ENCODE results near the gene CLOCK.
"Not testable (repeated sequence)": the region's sequence is repeated elsewhere in the genome, so short reads cannot be mapped to it uniquely, and the experiment has no call there.

GRCh38 chr4:55582773-55583172 is 36.1 kb upstream of the CLOCK start:
- not testable (repeated sequence) for TF ChIP-seq POU5F1 (IDR thresholded peaks at IDR 0.05; ENCODE audit: low read depth, low read length); POLR2AphosphoS5 (IDR thresholded peaks at IDR 0.05; ENCODE audit: low read depth, low read length); ZNF274 (IDR thresholded peaks at IDR 0.05; ENCODE audit: borderline replicate concordance, extremely low read depth, low read length); GABPA (IDR thresholded peaks at IDR 0.05; ENCODE audit: borderline replicate concordance, insufficient read depth, low read length); CTCF (IDR thresholded peaks at IDR 0.05; ENCODE audit: control extremely low read depth in 1 of 3, insufficient read depth in 1 of 3, low read depth in 1 of 3, low read length in 3 of 3); RNF2 (IDR thresholded peaks at IDR 0.05; ENCODE audit: borderline replicate concordance, low read depth, low read length, missing control alignments, poor library complexity, severe bottlenecking); MAFK (IDR thresholded peaks at IDR 0.05; ENCODE audit: low read depth, low read length); CEBPB (IDR thresholded peaks at IDR 0.05; ENCODE audit: low read depth, low read length); POLR2A (IDR thresholded peaks at IDR 0.05; ENCODE audit: control extremely low read depth in 1 of 2, low read depth in 2 of 2, low read length in 2 of 2); PHF8 (conservative IDR thresholded peaks at IDR 0.05; ENCODE audit: low read depth, low read length); YY1 (IDR thresholded peaks at IDR 0.05; ENCODE audit: low read depth, low read length); USF2 (IDR thresholded peaks at IDR 0.05; ENCODE audit: low read length)

Measured in H1 (cell line).